ENCODE measurements around the gene FOXP1. TPM values are rescaled to one million over a fixed set of nuclear protein-coding genes. Genes with fewer than 3 reads are reported as not detected.

The FOXP1 gene
- polyA plus RNA-seq, 1 donor from 2014 or later: 5.6 TPM

- no peak for TF ChIP-seq EP300 (conservative IDR thresholded peaks at IDR 0.05; ENCODE audit: poor library complexity, severe bottlenecking)
- TF ChIP-seq SMC3 (conservative IDR thresholded peaks at IDR 0.05; ENCODE audit: poor library complexity): no peak
- Histone ChIP-seq H3K9ac (ENCODE audit: low read length) (no peak overlapping the region), H3F3A (ENCODE audit: insufficient read depth, low read length, poor library complexity, severe bottlenecking) (no peaks in the 10 kb centered on the region), H3K9me2 (ENCODE audit: insufficient read depth, low read length) (no peaks in the 10 kb centered on the region), H3K36me3 (ENCODE audit: insufficient read depth, low read length) (no peaks in the 10 kb centered on the region), H3K4me2 (ENCODE audit: low read length) (no peak overlapping the region), H2AFZ (ENCODE audit: low read depth, low read length) (no peak overlapping the region), H3K9me3 (ENCODE audit: low read length) (no peaks in the 10 kb centered on the region), H3K4me3 (ENCODE audit: low read length) (no peak overlapping the region), H3K79me2 (replicated peaks; ENCODE audit: insufficient read depth, low read length) (peaks cover 12% of the 10 kb centered on the region), H4K20me1 (ENCODE audit: insufficient read depth) (no peaks in the 10 kb centered on the region), H3K27me3 (ENCODE audit: insufficient read depth, low read depth, low read length) (peaks cover 7% of the 10 kb centered on the region), H3K27ac (ENCODE audit: low read length) (no peak overlapping the region)
These were observed 517.2 kb downstream of the FOXP1 start for GRCh38 chr3:71066356-71066755.

GRCh38 chr3:71065764-71066013 is 517.8 kb downstream of the FOXP1 start:
- H3K36me3 ChIP-seq (ENCODE audit: insufficient read depth, low read length): no peaks in the 10 kb centered on the region
- no peak overlapping the region for H3K9ac ChIP-seq (ENCODE audit: low read length)
- H3K27ac ChIP-seq (ENCODE audit: low read length): no peak overlapping the region
- TF ChIP-seq REST (IDR thresholded peaks at IDR 0.05; ENCODE audit: borderline replicate concordance) (no peak), SMC3 (conservative IDR thresholded peaks at IDR 0.05; ENCODE audit: poor library complexity) (no peak), MXI1 (conservative IDR thresholded peaks at IDR 0.05; ENCODE audit: poor library complexity, severe bottlenecking) (no peak), RAD21 (conservative IDR thresholded peaks at IDR 0.05) (no peak), EZH2 (IDR thresholded peaks at IDR 0.05; ENCODE audit: borderline replicate concordance, insufficient read depth, low read length, poor library complexity, severe bottlenecking) (no peak), POLR2AphosphoS5 (IDR thresholded peaks at IDR 0.05) (no peak), CTCF (IDR thresholded peaks at IDR 0.05; ENCODE audit: poor library complexity, severe bottlenecking) (no peak), TAF1 (IDR thresholded peaks at IDR 0.05; ENCODE audit: low read depth) (no peak)
- H2AFZ ChIP-seq (ENCODE audit: low read depth, low read length): no peak overlapping the region
- H4K20me1 ChIP-seq (ENCODE audit: insufficient read depth): no peaks in the 10 kb centered on the region
- H3K27me3 ChIP-seq (ENCODE audit: insufficient read depth, low read depth, low read length): peaks cover 7% of the 10 kb centered on the region
- H3K9me2 ChIP-seq (ENCODE audit: insufficient read depth, low read length): no peaks in the 10 kb centered on the region
- no peaks in the 10 kb centered on the region for H3K9me3 ChIP-seq (ENCODE audit: low read length)
- peak overlapping the region; percentile 69 for H3K4me3 ChIP-seq (ENCODE audit: low read length)
- H3K79me2 ChIP-seq (replicated peaks; ENCODE audit: insufficient read depth, low read length): peaks cover 19% of the 10 kb centered on the region
- no peak overlapping the region for H3K4me2 ChIP-seq (ENCODE audit: low read length)
- no peaks in the 10 kb centered on the region for H3F3A ChIP-seq (ENCODE audit: insufficient read depth, low read length, poor library complexity, severe bottlenecking)
